NCI-H82 (cell line): Measurements from ENCODE around the gene NTM.

Experiments
- DNase-seq: peaks from one replicate; lab custom pipeline; 2025; lab: John Stamatoyannopoulos, UW

The NTM gene

GRCh38 chr11:131734871-131735270 is 364.5 kb downstream of the NTM start:
- no peak for DNase-seq

DNA sequence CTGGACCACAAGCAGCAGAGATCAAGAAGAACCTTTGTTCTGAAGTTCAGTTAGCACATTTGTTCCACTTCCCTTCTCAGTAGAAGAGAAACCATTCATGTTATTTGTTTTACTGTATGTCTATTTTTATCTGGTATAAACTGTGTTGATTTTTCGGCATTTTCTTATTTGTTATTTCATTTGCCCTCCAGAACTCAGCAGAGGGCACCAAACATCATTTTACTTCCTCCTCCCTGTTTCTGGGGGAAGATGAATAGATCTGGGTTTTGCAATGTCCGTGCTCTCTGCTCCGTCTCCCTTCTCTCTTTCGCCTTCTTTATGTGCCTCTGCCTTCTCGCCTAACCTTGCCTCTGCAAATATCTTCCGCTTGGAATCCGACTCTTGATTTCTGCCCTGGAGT is 366.9 kb downstream of the NTM start:
- DNase-seq, result no peak

DNA sequence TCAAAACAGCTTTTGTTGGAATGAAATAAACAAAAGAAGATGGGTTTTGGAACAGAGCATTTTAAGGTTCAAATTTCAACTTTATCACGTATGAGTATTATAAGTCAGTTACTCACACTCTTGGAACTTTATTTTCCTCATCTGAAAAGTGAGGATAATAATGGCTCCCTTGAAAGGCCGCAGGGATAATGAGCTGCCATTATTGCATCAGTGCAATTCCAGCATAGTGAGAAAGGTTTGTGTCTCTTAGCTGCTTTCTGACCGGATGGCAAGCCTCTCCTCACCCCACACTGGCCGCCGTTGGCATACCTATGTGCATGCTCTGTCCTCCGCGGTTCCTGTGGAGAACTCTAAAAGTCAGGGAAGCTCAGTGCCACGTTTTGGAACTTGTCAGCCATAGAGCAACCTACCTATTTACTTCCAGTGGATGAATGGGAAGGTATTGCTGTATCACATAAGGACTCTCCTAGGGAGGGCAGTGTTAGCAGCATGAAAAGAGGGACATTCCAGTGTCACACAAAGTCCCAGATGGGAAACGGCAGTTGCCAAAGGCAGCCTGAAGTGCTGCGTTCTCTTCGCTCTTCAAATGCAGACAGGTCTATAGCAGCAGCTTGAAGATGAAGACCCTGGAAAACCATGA is 368.9 kb downstream of the NTM start:
- no peak for DNase-seq

DNA sequence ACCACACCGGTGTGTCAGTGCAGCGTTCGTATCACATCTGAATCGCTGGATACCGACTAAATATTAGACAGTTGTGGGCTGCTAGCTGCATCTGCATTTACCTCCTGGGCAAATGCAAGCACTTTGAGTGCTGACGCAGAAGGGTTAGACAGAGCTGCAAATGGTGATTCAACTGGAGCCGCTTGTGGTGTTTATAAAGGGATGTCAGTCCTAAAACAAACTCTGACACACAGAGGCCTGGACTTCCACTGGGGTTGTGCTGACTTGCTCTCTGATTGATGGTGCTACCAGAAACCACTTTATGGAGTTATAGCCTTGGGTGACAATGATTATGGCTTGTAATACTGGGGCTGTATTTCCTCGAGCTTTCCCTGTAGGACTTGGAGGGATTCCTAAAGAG is 374.4 kb downstream of the NTM start:
- DNase-seq, result no peak

GRCh38 chr11:131745405-131745804 is 375.0 kb downstream of the NTM start:
- DNase-seq, result no peak

- no peak for DNase-seq
Observed at GRCh38 chr11:131746201-131746600, 375.8 kb downstream of the NTM start.

DNA sequence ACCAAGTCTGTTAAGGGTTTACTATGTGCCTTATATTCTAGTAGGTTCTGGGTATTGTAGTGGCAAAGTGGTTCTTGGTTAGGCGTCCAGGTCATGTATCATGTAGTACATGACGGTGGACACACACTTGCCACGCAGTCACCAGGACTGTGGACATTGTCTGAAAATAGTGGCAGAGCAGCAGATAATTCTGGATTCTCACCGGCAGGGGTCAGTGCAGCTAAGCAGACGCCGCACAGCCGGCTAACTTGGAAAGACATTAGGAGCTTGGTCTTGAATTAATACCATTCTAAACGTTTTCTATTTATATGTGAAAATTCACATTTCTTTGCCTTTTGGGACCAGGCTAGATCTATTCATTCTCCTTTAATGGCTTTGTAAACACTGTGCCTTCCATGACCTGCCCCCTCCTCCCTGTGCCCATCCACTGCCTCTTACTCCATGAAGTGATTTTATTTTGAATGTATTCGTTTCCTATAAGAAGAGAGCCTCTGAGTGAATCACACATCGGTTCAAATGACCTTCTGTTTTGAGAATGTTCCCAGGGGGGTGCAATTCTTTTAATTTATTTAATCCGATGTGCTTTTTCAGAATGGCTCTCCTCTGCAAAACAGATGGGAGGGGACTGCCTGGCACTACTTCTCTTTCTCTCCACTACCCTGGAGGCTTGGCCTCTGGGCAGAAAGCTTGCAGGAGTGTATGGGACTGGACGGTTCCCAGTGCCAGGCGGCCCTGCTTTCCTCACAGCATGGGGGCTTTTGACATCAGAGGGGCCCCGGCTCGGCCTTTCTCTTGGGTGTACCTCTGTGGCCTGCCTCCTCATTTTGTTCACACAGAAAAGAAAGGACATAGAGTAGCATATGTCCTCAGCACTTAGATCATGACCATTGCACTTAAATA is 378.0 kb downstream of the NTM start:
- peak; percentile 67 for DNase-seq

GRCh38 chr11:131749101-131749500 is 378.7 kb downstream of the NTM start:
- DNase-seq, result no peak

- DNase-seq, result no peak
Observed at GRCh38 chr11:131750152-131750551, 379.7 kb downstream of the NTM start.

GRCh38 chr11:131750692-131751091 is 380.3 kb downstream of the NTM start:
- DNase-seq, result no peak

DNA sequence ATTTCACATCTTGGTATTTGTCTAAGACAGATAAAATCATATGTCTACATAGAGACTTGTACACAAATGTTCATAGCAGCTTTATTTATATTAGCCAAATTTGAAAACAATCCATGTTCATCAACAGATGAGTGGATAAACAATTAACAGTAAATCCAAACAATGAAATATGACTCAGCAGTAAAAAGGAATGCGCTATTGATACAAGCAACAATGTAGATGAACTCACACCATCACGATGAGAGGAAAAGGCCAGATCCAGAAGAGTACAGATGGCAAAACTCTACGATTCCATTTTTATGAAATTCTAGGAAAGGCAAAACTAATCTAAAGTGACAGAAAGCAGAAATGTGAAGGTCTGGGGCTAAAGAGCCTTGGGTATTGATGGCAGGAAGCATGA is 384.3 kb downstream of the NTM start:
- DNase-seq, result no peak

- no peak for DNase-seq
Observed at GRCh38 chr11:131756479-131757110, 386.2 kb downstream of the NTM start.

DNA sequence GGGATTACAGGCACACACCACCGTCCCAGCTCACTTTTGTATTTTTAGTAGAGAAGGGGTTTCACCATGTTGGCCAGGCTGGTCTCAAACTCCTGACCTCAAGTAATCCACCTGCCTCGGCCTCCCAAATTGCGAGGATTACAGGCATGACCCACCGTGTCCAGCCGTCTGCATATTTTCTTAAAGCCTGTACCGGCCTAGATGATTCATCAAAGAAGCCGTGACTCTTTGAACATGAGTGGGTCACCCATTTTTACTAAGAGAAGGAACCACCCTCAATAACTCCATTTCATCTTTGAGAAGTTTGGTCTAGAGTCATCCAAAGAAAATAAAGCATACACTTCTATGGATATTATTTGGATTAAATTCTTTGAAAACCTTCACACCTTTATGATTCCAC is 388.3 kb downstream of the NTM start:
- DNase-seq, result no peak

GRCh38 chr11:131759140-131759539 is 388.7 kb downstream of the NTM start:
- no peak for DNase-seq

- DNase-seq, result peak; percentile 43
Observed at GRCh38 chr11:131760091-131761061, 390.0 kb downstream of the NTM start.

GRCh38 chr11:131762346-131763110 is 392.1 kb downstream of the NTM start:
- no peak for DNase-seq

- no peak for DNase-seq
Observed at GRCh38 chr11:131763193-131763890, 392.9 kb downstream of the NTM start.

DNA sequence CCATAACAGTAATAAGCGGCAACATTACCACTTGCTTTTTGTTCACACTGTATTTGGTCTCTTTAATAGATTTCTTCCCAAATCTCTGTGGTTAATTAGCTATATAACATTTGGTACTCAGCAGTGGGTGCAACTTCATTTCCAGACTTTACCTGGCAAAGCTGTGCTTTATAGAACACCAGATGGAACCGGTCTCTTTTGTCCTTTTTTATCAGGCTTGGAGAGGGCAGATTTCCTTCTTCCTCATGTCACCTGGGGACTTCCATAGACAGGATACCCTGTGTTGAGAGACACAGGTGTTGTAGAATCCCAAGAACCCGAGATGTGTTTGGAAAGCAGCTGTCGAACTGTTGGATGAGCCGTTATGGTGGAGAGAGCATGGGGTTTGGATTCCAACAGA is 393.7 kb downstream of the NTM start:
- no peak for DNase-seq

GRCh38 chr11:131764649-131765048 is 394.2 kb downstream of the NTM start:
- DNase-seq, result no peak

GRCh38 chr11:131766637-131767036 is 396.2 kb downstream of the NTM start:
- DNase-seq, result peak; percentile 11
